WI38 (cell line): ENCODE measurements around the gene VSTM4.

Source experiments
- H3K4me3 ChIP-seq: 2 replicates; pipeline ENCODE4 v1.5.1; 2011; ENCODE audit warnings: low read depth, mild to moderate bottlenecking, control low read depth, low read length
- TF ChIP-seq, protein P1 (sequence below): IDR thresholded peaks from 2 replicates; pipeline ENCODE4 v1.5.1; 2012; ENCODE audit warnings: low read depth, mild to moderate bottlenecking, control low read depth, low read length

The VSTM4 gene

DNA sequence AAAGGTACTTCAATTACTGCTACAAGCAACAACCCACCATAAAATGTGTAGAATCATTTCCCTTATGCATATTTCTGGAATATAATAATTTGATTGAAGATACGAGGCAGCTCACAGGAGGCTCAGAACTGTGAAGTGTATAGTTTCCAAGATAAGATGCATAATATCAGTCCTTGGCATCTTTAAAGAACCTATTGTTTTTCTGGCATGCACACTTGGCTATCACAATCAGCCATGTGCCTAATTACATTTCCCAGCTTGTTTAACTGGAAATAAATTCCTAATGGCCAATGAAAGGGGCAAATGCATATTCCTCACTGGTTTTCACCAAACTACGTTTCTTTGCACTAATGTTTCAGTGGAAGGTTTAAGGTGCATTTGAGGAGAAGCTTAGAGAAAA is 92.3 kb downstream of the VSTM4 start:
- H3K4me3 ChIP-seq: no peak overlapping the region
- TF ChIP-seq, protein P1, sequence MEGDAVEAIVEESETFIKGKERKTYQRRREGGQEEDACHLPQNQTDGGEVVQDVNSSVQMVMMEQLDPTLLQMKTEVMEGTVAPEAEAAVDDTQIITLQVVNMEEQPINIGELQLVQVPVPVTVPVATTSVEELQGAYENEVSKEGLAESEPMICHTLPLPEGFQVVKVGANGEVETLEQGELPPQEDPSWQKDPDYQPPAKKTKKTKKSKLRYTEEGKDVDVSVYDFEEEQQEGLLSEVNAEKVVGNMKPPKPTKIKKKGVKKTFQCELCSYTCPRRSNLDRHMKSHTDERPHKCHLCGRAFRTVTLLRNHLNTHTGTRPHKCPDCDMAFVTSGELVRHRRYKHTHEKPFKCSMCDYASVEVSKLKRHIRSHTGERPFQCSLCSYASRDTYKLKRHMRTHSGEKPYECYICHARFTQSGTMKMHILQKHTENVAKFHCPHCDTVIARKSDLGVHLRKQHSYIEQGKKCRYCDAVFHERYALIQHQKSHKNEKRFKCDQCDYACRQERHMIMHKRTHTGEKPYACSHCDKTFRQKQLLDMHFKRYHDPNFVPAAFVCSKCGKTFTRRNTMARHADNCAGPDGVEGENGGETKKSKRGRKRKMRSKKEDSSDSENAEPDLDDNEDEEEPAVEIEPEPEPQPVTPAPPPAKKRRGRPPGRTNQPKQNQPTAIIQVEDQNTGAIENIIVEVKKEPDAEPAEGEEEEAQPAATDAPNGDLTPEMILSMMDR: no peak

DNA sequence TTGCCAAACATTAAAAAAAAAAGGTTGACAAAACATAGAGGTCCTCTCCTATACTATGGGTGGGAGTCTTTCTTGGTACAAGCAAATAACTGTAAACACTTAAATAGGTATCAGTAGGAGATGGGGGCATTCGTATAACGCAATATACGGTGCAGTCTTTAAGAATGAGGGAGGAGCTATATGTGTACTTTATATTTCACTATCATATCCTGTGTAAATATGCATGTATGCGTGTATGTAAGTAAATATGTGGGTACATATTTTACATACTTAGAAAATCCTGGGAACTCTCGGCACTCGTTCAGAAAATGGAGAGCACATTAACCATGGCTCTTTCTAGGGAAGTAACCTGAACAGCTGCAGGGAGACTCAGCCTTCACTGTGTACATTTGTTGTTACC is 93.6 kb downstream of the VSTM4 start:
- TF ChIP-seq, protein P1: no peak
- no peak overlapping the region for H3K4me3 ChIP-seq

DNA sequence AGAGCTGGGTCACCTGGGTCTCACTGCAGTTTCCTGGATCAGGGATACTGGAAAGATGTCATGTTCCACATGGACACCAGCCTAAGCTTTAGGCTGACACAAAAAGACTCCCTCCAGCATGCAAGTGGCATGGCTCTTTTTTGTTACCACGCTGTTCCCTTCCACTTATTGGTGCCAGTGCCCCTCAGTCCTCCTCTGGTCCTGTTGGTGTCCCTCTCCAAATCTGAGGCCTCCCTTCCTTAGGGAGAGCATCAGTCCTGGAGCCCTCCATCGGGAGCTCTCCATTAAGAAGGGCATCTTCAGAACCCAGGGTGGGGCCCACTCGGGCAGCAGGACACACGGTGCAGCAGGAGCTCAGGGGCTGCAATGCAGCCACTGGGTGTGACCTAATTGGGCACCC is 99.6 kb downstream of the VSTM4 start:
- no peak overlapping the region for H3K4me3 ChIP-seq
- TF ChIP-seq, protein P1: no peak

DNA sequence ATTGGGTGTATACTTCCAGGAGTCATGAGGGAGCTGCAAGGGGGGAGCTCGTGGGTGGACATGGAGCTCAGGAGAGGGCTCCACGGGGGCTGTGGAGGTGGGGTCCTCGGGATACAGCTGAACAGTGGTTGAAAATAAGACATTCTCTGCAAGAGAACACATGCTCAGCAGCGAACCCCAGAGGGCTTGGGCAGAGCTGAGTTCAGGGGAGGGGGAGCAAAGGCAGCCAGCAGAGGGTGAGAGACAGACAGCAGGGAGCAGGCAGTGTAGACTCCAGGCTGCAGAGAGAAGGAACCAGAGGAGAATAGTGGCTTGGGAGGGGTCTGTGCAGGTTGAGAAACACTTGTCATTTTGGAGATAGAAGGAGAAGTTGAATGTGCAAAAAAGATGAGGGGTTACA is 102.7 kb downstream of the VSTM4 start:
- TF ChIP-seq, protein P1: no peak
- no peak overlapping the region for H3K4me3 ChIP-seq

DNA sequence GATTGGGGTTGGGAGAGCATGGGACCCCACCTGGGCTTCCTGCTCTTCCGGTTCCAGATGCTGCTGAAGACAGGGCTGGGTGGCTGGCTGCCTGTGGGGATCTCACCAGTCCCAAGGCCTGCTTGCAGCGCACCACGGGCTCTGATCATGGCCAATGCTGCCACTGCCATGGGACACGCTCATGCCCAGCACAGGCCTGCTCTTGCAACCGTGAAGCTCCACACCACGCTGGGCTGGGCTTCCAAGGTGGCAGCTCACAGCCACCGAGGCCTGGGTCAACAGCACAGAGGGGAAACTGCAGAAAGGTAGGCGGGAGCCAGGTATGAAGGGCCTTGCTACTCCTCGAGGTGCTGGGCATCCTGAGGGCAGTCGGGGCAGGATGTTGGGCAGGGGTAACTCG is 103.6 kb downstream of the VSTM4 start:
- H3K4me3 ChIP-seq: no peak overlapping the region
- TF ChIP-seq, protein P1: no peak

DNA sequence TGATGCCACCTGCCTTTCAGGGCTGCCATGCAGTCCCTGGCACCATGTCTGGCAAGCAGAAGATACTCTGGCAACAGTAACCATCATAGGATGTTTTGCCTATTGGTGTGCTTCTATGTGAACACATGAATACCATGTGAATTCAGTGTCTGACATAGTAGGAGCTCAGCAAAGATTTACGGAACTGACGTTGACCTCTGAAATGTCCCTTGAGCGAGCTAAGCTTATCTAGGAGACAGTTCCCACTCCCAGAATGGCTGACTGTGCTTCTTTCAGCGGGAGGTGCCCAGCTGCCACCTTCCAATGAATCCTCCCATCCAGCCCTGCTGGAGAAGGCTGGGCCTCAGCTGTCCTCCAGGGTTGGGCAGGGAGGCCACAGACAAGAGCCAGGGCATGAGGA is 104.5 kb downstream of the VSTM4 start:
- TF ChIP-seq, protein P1: no peak
- no peak overlapping the region for H3K4me3 ChIP-seq

DNA sequence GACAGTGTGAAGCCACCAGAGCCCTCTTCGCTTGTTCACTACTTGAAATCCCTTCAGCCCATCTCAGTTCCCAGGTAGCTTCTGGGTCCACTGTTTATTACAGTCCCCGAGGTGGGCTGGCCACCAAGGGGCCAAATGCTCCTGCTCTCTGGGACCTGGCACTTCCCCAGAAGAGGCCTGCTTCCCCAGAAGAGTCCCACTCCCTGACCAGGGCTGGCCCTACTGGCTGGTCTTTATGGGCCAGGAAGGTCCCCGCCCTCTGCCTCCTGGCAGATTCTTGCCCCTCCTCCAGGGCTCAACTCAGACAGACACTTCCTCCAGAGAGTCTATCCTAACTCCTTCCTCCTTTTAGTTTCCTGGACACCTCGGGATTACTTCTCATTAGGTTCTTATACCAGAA is 105.0 kb downstream of the VSTM4 start:
- H3K4me3 ChIP-seq: no peak overlapping the region
- TF ChIP-seq, protein P1: no peak
